Mesenchymal stem cell (in vitro differentiated cells and primary cell): Measurements from ENCODE around the gene ADAMTSL5.
A peak's percentile ranks its signal among the peaks of the same experiment; 100 is the strongest.

Experiments
- DNase-seq: peaks from one replicate; pipeline ENCODE4 v3.0.0-alpha.2; 2013
- H2AFZ ChIP-seq: one replicate; pipeline ENCODE4 v1.6.1; 2013; ENCODE audit warnings: low read depth, mild to moderate bottlenecking, control low read depth, inconsistent platforms, low read length, moderate library complexity
- H2AK5ac ChIP-seq: 2 replicates; pipeline ENCODE4 v1.6.1; 2013; ENCODE audit warnings: low read length, moderate library complexity, mild to moderate bottlenecking, inconsistent platforms; ENCODE audit not compliant: severe bottlenecking
- H2BK120ac ChIP-seq: one replicate; pipeline ENCODE4 v1.6.1; 2013; ENCODE audit warnings: low read depth, mild to moderate bottlenecking, inconsistent platforms, low read length, moderate library complexity
- H2BK12ac ChIP-seq, 2 experiments: one replicate each; pipeline ENCODE4 v1.6.1; 2013; ENCODE audit warnings: inconsistent platforms in 2 of 2, low read length in 2 of 2, mild to moderate bottlenecking in 2 of 2, moderate library complexity in 2 of 2, control low read depth in 1 of 2
- H2BK15ac ChIP-seq: one replicate; pipeline ENCODE4 v1.6.1; 2013; ENCODE audit warnings: mild to moderate bottlenecking, low read depth, inconsistent platforms; ENCODE audit not compliant: poor library complexity, severe bottlenecking
- H2BK5ac ChIP-seq: 2 replicates; pipeline ENCODE4 v1.6.1; 2013; ENCODE audit warnings: low read depth, mild to moderate bottlenecking, low read length, control low read depth, inconsistent platforms; ENCODE audit not compliant: poor library complexity, severe bottlenecking
- H3K14ac ChIP-seq, 2 experiments: one replicate each; pipeline ENCODE4 v1.6.1; 2013; ENCODE audit warnings: inconsistent platforms in 2 of 2, low read length in 2 of 2, control low read depth in 1 of 2, mild to moderate bottlenecking in 1 of 2, moderate library complexity in 1 of 2
- H3K18ac ChIP-seq, 2 experiments: one replicate each; pipeline ENCODE4 v1.6.1; 2013; ENCODE audit warnings: inconsistent platforms in 2 of 2, low read length in 2 of 2, control low read depth in 1 of 2, low read depth in 1 of 2, mild to moderate bottlenecking in 1 of 2
- H3K23ac ChIP-seq, 2 experiments: one replicate each; pipeline ENCODE4 v1.6.1; 2013; ENCODE audit warnings: inconsistent platforms in 2 of 2, low read length in 2 of 2, mild to moderate bottlenecking in 2 of 2, moderate library complexity in 2 of 2, control low read depth in 1 of 2
- H3K27ac ChIP-seq: 2 replicates; pipeline ENCODE4 v1.5.1; 2013; ENCODE audit warnings: mild to moderate bottlenecking, moderate library complexity, low read length, control low read depth, inconsistent platforms; ENCODE audit not compliant: poor library complexity, severe bottlenecking
- H3K27me3 ChIP-seq, 2 experiments: 2 replicates each; pipeline versions ENCODE4 v1.6.1 to v1.7.0; 2013; ENCODE audit warnings: low read length in 2 of 2, mild to moderate bottlenecking in 2 of 2, moderate library complexity in 2 of 2, control low read depth in 1 of 2, inconsistent platforms in 1 of 2; ENCODE audit not compliant: control insufficient read depth in 1 of 2, insufficient read depth in 1 of 2
- H3K36me3 ChIP-seq, 2 experiments: 2 replicates each; pipeline versions ENCODE4 v1.6.1 to v1.7.0; 2013; ENCODE audit warnings: low read length in 2 of 2, control low read depth in 1 of 2, inconsistent platforms in 1 of 2, low read depth in 1 of 2, mild to moderate bottlenecking in 1 of 2; ENCODE audit not compliant: insufficient read depth in 2 of 2, control insufficient read depth in 1 of 2
- H3K4ac ChIP-seq, 2 experiments: one replicate each; pipeline ENCODE4 v1.6.1; 2013; ENCODE audit warnings: inconsistent platforms in 2 of 2, low read length in 2 of 2, mild to moderate bottlenecking in 2 of 2, moderate library complexity in 2 of 2, control low read depth in 1 of 2, low read depth in 1 of 2
- H3K4me1 ChIP-seq: 2 replicates; pipeline ENCODE4 v1.6.1; 2013; ENCODE audit warnings: low read depth, low read length, control low read depth; ENCODE audit not compliant: control insufficient read depth, insufficient read depth
- H3K4me2 ChIP-seq: 2 replicates; pipeline ENCODE4 v1.6.1; 2013; ENCODE audit warnings: low read length, mild to moderate bottlenecking, inconsistent platforms; ENCODE audit not compliant: poor library complexity, severe bottlenecking
- H3K4me3 ChIP-seq, 2 experiments: 2 replicates each; pipeline versions ENCODE4 v1.5.1 to v1.7.0; 2013; ENCODE audit warnings: low read length in 2 of 2, mild to moderate bottlenecking in 2 of 2, control low read depth in 1 of 2, low read depth in 1 of 2; ENCODE audit not compliant: insufficient read depth in 1 of 2
- H3K79me1 ChIP-seq: replicated peaks from 2 replicates; pipeline ENCODE4 v1.6.1; 2013; ENCODE audit warnings: mild to moderate bottlenecking, control low read depth, low read length, inconsistent platforms; ENCODE audit not compliant: poor library complexity, severe bottlenecking
- H3K9ac ChIP-seq: 2 replicates; pipeline ENCODE4 v1.7.0; 2013; ENCODE audit warnings: mild to moderate bottlenecking, low read length, moderate library complexity
- H3K9me3 ChIP-seq: 2 replicates; pipeline ENCODE4 v1.7.0; 2013; ENCODE audit warnings: mild to moderate bottlenecking, low read length; ENCODE audit not compliant: control insufficient read depth
- H4K8ac ChIP-seq: one replicate; pipeline ENCODE4 v1.6.1; 2013; ENCODE audit warnings: inconsistent platforms, mild to moderate bottlenecking, low read length, moderate library complexity
- H4K91ac ChIP-seq: one replicate; pipeline ENCODE4 v1.6.1; 2013; ENCODE audit warnings: mild to moderate bottlenecking, low read length, inconsistent platforms
- WGBS: methylation state at CpG from one replicate; pipeline ENCODE4 v1.1.7; 2013; ENCODE audit warnings: mixed read lengths; 5-methylcytosine and 5-hydroxymethylcytosine counted together

ADAMTSL5 gene

GRCh38 chr19:1459479-1459878 is 53.3 kb downstream of the ADAMTSL5 start:
- Histone ChIP-seq H2BK12ac (no peak overlapping the region), H2BK15ac (no peak overlapping the region), H3K79me1 (no peaks in the 10 kb centered on the region), H3K4ac (no peak overlapping the region), H3K9ac (no peak overlapping the region), H3K18ac (no peak overlapping the region), H2BK120ac (no peak overlapping the region), H3K14ac (peak overlapping the region in 1 of 2 experiments; percentile 11), H4K8ac (no peak overlapping the region), H3K4me2 (no peak overlapping the region), H3K4me1 (peaks cover 11% of the 10 kb centered on the region), H3K27me3 (peaks cover 25 to 41% of the 10 kb centered on the region in 2 experiments), H3K27ac (no peak overlapping the region), H2AFZ (no peak overlapping the region), H3K23ac (no peak overlapping the region), H3K9me3 (no peaks in the 10 kb centered on the region), H2BK5ac (no peak overlapping the region), H3K36me3 (peaks cover 0 to 20% of the 10 kb centered on the region in 2 experiments), H4K91ac (no peak overlapping the region), H2AK5ac (no peak overlapping the region), H3K4me3 (no peak overlapping the region)
- DNase-seq: no peak
- WGBS: 80% methylated on average over 8 of the region's 9 CpGs

- Histone ChIP-seq H3K18ac (no peak overlapping the region), H3K9ac (no peak overlapping the region), H3K27me3 (peaks cover 31 to 55% of the 10 kb centered on the region in 2 experiments), H3K4me1 (peaks cover 11% of the 10 kb centered on the region), H3K4ac (no peak overlapping the region), H3K4me2 (no peak overlapping the region), H4K91ac (no peak overlapping the region), H2AFZ (no peak overlapping the region), H3K27ac (no peak overlapping the region), H3K36me3 (peaks cover 0 to 20% of the 10 kb centered on the region in 2 experiments), H2BK5ac (no peak overlapping the region), H4K8ac (no peak overlapping the region), H2BK120ac (no peak overlapping the region), H2AK5ac (no peak overlapping the region), H3K9me3 (no peaks in the 10 kb centered on the region), H3K14ac (no peak overlapping the region), H3K23ac (no peak overlapping the region), H2BK15ac (no peak overlapping the region), H3K4me3 (no peak overlapping the region), H3K79me1 (no peaks in the 10 kb centered on the region), H2BK12ac (no peak overlapping the region)
- 79% methylated on average over 16 of the region's 16 CpGs for WGBS
- DNase-seq: no peak
These were observed 54.9 kb downstream of the ADAMTSL5 start for GRCh38 chr19:1457892-1458291.

- no peak overlapping the region for H3K9ac ChIP-seq
- H4K8ac ChIP-seq: no peak overlapping the region
- peaks cover 0 to 20% of the 10 kb centered on the region in 2 experiments for H3K36me3 ChIP-seq
- peaks cover 38 to 62% of the 10 kb centered on the region in 2 experiments for H3K27me3 ChIP-seq
- no peak overlapping the region for H2BK12ac ChIP-seq
- no peak for DNase-seq
- no peak overlapping the region for H3K14ac ChIP-seq
- H3K4me3 ChIP-seq: no peak overlapping the region
- no peak overlapping the region for H4K91ac ChIP-seq
- no peak overlapping the region for H3K27ac ChIP-seq
- H3K79me1 ChIP-seq: no peaks in the 10 kb centered on the region
- WGBS: 37% methylated on average over 48 of the region's 48 CpGs
- no peak overlapping the region for H3K4me2 ChIP-seq
- H3K18ac ChIP-seq: no peak overlapping the region
- no peak overlapping the region for H2AFZ ChIP-seq
- no peaks in the 10 kb centered on the region for H3K9me3 ChIP-seq
- H3K4ac ChIP-seq: no peak overlapping the region
- H2AK5ac ChIP-seq: no peak overlapping the region
- peaks cover 11% of the 10 kb centered on the region for H3K4me1 ChIP-seq
- no peak overlapping the region for H2BK5ac ChIP-seq
- H2BK120ac ChIP-seq: no peak overlapping the region
- no peak overlapping the region for H3K23ac ChIP-seq
- no peak overlapping the region for H2BK15ac ChIP-seq
These were observed 55.6 kb downstream of the ADAMTSL5 start for GRCh38 chr19:1457031-1457739.

GRCh38 chr19:1456121-1456900 is 56.5 kb downstream of the ADAMTSL5 start:
- WGBS: 79% methylated on average over 40 of the region's 43 CpGs

More at GRCh38 chr19:1456121-1456900, 56.5 kb downstream of the ADAMTSL5 start:
- H2AK5ac ChIP-seq: no peak overlapping the region
- H3K4me3 ChIP-seq: no peak overlapping the region
- no peak overlapping the region for H4K91ac ChIP-seq
- no peaks in the 10 kb centered on the region for H3K9me3 ChIP-seq
- no peak overlapping the region for H2BK15ac ChIP-seq
- peaks cover 47 to 71% of the 10 kb centered on the region in 2 experiments for H3K27me3 ChIP-seq
- no peak overlapping the region for H3K27ac ChIP-seq
- no peak overlapping the region for H2BK5ac ChIP-seq
- no peak overlapping the region for H3K4me2 ChIP-seq
- peaks cover 0 to 20% of the 10 kb centered on the region in 2 experiments for H3K36me3 ChIP-seq
- H3K23ac ChIP-seq: no peak overlapping the region
- no peak overlapping the region for H4K8ac ChIP-seq
- peaks cover 11% of the 10 kb centered on the region for H3K4me1 ChIP-seq
- H2BK120ac ChIP-seq: no peak overlapping the region
- no peak overlapping the region for H3K9ac ChIP-seq
- no peaks in the 10 kb centered on the region for H3K79me1 ChIP-seq
- no peak overlapping the region for H2AFZ ChIP-seq
- no peak overlapping the region for H3K4ac ChIP-seq
- H3K14ac ChIP-seq: no peak overlapping the region
- no peak overlapping the region for H2BK12ac ChIP-seq
- DNase-seq: no peak
- no peak overlapping the region for H3K18ac ChIP-seq
